ENCODE measurements around the gene TENT4A. TPM values are rescaled to one million over a fixed set of nuclear protein-coding genes. Genes with fewer than 3 reads are reported as not detected.

Gene TENT4A
- total and polyA plus RNA-seq, 2 of the 13 experiments (the other 11 are each of a cell fraction or from before 2014, with no cell fraction given) = 6.3 to 13.3 TPM

GRCh38 chr5:6728795-6729183, 15.6 kb downstream of the TENT4A start:
- peaks cover 38% of the 10 kb centered on the region for H4K20me1 ChIP-seq (ENCODE audit: insufficient read depth, low read length)
- peaks cover 97% of the 10 kb centered on the region for H3K79me2 ChIP-seq (ENCODE audit: insufficient read depth, low read length)
- ATAC-seq = no peak
- TF ChIP-seq MAFK (conservative IDR thresholded peaks at IDR 0.05 in 1 of 2, IDR thresholded peaks at IDR 0.05 in 1 of 2; ENCODE audit: low read length in 2 of 2) (peak; percentile 87 to 96), MAFF (IDR thresholded peaks at IDR 0.05; ENCODE audit: low read depth, low read length) (peak; percentile 89), SIN3A (IDR thresholded peaks at IDR 0.05; ENCODE audit: borderline replicate concordance, low read depth, low read length) (no peak), PLSCR1 (CRISPR knock-in tag; IDR thresholded peaks at IDR 0.05; ENCODE audit: borderline replicate concordance) (no peak), ZSCAN9 (CRISPR knock-in tag; IDR thresholded peaks at IDR 0.05; ENCODE audit: borderline replicate concordance) (no peak), TFE3 (CRISPR knock-in tag; IDR thresholded peaks at IDR 0.05) (no peak)
- FAIRE-seq = no peak
- H3K36me3 ChIP-seq (replicated peaks in 1 of 2; ENCODE audit: control insufficient read depth in 1 of 2, insufficient read depth in 2 of 2, low read length in 2 of 2) = peaks cover 15 to 42% of the 10 kb centered on the region in 2 experiments
- no TSS peak for BruUV-seq (replicated peaks)
- POLR2A ChIA-PET = no interaction called here
- H3K4me1 ChIP-seq (ENCODE audit: insufficient read depth, low read length) = peaks cover 36% of the 10 kb centered on the region
- H3K9me3 ChIP-seq (ENCODE audit: low read length) = no peaks in the 10 kb centered on the region
- no peak for DNase-seq (ENCODE audit: low spot score)
- no peak overlapping the region for H3K4me3 ChIP-seq (replicated peaks in 1 of 3; ENCODE audit: insufficient read depth in 1 of 3, low read depth in 2 of 3, low read length in 3 of 3)
- intact Hi-C loops (cut with micrococcal nuclease; ENCODE audit: unreplicated experiment) = no loop called here
- H3K27me3 ChIP-seq (ENCODE audit: control insufficient read depth in 1 of 2, insufficient read depth in 2 of 2, low read length in 2 of 2) = no peaks in the 10 kb centered on the region
- WGBS (ENCODE audit: low lambda C conversion rate) = 100% methylated on average over 1 of the region's 1 CpG
- H3K4me2 ChIP-seq (ENCODE audit: low read depth, low read length) = no peak overlapping the region
- H3K9ac ChIP-seq (ENCODE audit: insufficient read depth, low read depth, low read length) = no peak overlapping the region
- CTCF ChIA-PET (ENCODE audit: low intra/inter-chr PET ratio, low total read pairs) = no interaction called here
- no peak overlapping the region for H2AFZ ChIP-seq (ENCODE audit: low read length)
- H3K27ac ChIP-seq (ENCODE audit: extremely low read length, insufficient read depth, low read length) = no peak overlapping the region
- in situ Hi-C loops (cut with HindIII; ENCODE audit: extremely low pct_ligation_motif_present, low pct_unique_long_range_greater_than_20kb) = loop anchor here (25.0 kb wide), 1 partner anchor 341 kb away; the partner anchor contains the start of gene MED10

All from HepG2 (cell line).